Hematopoietic multipotent progenitor cell treated with erythropoietin and hydrocortisone succinate and interleukin-3 and kit ligand, for 8 days (in vitro differentiated cells): ENCODE results near the gene F11R.
"Not testable (repeated sequence)": the region's sequence is repeated elsewhere in the genome, so short reads cannot be mapped to it uniquely, and the experiment has no call there.

Experiments
- DNase-seq: peaks from one replicate; pipeline ENCODE4 v3.0.0-alpha.2; 2015

Gene F11R

DNA sequence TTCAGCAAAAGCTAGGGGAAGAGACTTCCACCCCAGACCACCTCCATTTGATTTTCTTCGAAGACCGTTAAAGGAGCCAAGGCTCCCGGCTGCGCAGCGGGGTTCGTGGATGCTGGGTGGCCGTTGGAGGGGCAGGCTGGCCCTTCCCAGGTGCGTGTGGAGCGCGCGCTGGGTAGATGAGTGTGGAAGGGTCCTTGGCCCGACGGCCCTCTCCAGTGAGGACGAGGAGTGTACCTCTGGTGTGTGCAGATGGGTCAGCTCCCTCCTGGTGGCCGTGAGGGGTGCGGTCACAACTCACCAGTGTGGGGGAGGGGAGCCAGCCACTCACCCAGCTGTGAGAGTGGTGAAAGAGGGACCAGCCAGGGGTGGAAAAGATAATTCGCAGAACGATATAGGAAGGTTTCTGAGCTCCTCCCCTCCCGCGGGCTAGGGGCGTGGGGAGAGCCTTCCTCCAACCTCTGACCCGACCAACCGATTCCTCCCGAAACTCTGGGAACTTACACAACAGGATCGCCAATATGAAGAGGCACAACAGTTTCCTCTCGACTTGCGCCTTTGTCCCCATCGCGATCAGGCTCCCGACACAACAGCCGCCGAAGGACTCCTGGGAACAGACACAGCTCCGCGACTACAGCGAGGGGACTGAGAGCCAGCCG, at the start of gene F11R:
F11R (minus strand) TSS at position 644 of the 656 bp plus-strand sequence; CDS start at position 565, 79 bp downstream.
- DNase-seq, result peak; percentile 84

- DNase-seq, result peak; percentile 74
Measured at GRCh38 chr1:161069731-161070270, 48.8 kb upstream of the F11R start, which contains the start of gene ARHGAP30. Gene ARHGAP30 (minus strand): TSS chr1:161069891. CDS start chr1:161069624, 267 bp downstream.

DNA sequence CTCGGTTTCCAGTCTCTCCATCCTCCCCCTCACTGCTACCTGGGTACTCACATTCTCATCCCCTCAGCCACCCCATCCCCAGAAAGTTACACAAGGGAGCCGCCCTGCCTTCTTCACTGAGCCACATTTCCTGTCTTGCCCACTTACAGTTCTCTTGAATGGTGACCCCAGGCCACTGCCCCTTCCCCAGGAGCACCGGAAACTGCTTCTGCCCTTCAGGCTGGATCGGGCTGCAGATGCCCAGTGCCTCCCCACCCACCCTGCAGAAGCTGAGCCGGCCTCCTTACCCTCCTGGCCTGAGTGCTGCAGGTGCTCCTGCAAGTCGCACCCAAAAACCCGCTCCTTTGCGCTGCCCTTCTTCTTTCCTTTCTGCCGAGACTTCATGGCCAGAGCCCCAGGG, 48.3 kb upstream of the F11R start:
- no peak for DNase-seq

GRCh38 chr1:161068306-161069234, 47.6 kb upstream of the F11R start:
- DNase-seq, result peak; percentile 74

DNA sequence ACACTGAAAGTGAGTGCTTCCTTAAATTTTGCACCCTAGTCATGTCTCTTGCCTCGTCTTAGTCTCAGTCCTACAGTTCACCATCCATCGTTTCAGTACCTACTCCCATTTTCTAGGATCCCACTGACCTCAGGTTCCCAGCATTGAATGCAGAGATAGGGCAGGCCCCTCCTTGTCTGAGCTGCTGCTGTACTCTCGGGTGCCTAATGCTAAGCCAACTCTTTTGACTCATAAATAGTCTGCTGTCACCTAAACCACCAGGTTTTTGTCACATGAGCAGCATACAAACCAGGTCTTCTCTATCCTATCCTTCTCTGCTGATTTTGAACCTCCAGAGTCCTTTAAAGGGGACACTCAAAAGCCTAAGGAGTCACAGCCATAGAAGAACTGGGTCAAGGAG, 45.7 kb upstream of the F11R start:
- DNase-seq, result no peak

- DNase-seq, result not testable (repeated sequence)
Measured at GRCh38 chr1:161065681-161066080, 44.7 kb upstream of the F11R start.

GRCh38 chr1:161063936-161064335, 43.0 kb upstream of the F11R start:
- DNase-seq, result not testable (repeated sequence)

DNA sequence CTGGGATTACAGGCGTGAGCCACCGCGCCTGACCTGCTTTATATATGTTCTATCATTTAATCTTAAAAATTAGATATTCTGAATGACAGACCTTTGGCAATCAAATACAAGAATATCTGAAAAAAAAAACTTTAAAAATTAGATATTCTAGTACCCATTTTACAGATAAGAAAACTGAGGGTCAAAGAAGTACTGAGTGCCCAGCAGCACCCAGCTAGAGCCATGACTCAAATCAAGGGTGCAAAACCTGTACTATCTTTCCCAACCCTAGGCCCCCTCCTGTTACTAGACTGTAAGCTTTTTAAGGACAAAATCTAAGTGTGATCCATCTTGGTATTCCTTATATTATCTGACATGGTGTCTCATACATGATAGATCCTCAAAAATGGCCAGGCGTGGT, 40.5 kb upstream of the F11R start:
- DNase-seq, result no peak

- no peak for DNase-seq
Measured at GRCh38 chr1:161059293-161059692, 38.3 kb upstream of the F11R start.

DNA sequence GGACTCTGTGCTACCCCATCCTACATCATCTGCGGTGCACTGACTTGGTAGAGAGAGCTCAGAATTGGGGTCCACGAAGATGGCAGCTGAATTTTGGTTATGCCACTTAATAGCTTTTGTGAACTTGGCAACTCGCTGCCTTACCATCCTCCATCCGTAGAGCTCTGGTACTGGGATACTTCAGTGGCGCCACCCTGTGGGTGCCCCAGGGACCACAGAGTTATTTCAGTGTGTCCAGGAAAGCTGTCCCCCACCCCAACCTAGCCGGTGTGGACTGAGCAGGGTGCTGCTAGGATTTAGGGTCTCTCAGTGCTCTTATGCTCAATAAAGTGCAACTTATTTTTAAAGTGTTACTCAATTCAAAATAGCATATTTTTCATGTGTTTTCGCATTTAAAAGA, 33.9 kb upstream of the F11R start:
- DNase-seq, result no peak

- DNase-seq, result no peak
Measured at GRCh38 chr1:161054232-161054631, 33.3 kb upstream of the F11R start.

GRCh38 chr1:161052899-161053298, 31.9 kb upstream of the F11R start:
- no peak for DNase-seq

GRCh38 chr1:161051219-161051618, 30.3 kb upstream of the F11R start:
- DNase-seq, result no peak

DNA sequence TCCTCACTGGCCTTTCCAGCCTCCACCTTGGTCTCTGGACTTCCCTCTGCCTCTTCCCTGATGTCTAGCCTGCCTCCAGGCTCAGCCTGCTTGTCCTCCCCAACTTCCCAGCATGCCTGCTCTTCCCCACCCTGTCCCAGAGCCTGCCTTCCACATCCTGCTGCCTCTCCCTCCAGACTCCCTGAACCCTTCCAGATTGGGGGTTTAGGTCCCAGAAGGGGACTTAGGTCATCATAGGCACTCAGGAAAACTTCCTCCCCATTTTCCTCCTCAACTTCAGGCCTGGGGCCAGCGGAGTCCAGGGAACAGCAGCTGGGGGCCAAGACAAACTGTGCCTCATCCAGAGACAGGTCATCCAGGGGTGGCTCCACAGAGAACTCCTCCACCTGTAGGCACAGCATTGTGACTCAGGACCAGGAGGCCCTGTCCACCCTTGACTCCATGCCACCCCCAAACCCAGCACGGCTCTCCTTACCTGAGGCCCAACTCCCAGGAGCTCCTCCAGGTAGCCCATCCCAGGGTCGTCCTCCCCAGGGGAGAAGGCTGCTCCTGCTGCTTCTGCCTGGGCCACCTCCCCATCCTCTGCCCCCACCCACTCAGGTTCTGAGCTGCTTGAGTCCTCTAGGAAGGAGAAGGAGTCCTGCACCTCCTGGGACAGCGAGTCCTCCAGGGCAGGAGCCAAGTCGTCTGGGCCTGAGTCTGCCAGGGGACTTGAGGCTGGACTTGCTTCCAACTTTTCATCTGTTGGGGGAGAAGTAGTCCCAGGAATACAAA, 28.2 kb upstream of the F11R start:
- DNase-seq, result no peak

GRCh38 chr1:161047436-161048420, 26.8 kb upstream of the F11R start:
- no peak for DNase-seq

GRCh38 chr1:161046605-161047228, 25.8 kb upstream of the F11R start:
- DNase-seq, result no peak

DNA sequence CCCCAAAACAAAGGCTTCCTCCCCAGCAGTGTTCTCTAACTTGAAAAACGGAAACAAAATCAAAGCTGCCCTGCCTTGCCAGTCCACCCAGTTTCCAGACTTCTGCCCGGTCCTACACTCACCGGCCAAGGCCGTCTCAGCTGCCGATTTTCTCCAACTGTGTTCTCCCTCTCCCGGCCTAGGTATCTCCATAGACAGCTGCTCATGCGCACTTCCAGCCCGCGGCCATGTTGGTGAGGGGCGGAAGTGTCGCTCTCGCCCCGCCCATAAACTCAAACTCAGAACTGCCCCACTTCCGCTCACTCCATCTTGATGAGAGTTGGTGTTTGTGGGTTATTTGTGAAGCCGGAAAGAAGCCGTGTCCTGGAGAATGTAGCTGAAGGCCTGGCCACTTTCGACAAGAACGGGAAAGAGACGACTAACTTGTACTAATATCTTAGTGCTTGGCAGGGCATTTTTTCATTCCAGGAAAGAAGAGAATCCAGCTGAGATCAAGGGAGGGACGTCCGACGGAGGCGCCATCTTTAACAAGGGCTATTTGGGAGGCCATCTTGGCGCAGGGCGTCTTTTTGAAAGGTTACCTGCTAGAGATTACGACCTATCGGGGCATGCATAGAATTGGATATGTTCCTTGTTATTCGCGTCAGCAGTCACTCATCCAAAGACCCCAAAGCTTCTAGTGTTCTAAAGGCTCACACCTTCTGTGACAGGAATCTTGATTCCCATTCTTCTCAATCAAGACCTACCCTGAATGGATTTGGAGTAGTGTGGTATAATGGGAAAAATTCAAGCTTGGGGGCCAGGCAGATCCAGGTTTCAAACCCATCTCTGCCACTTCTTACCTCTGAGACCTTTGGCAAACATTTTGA, 25.0 kb upstream of the F11R start, which contains the start of gene USF1:
USF1 (minus strand) TSS at position 242 of the 869 bp plus-strand sequence. CDS start 2,702 bp downstream, outside the sequence.
- peak; percentile 98 for DNase-seq

GRCh38 chr1:161044908-161045735, 24.2 kb upstream of the F11R start:
- DNase-seq, result peak; percentile 82

DNA sequence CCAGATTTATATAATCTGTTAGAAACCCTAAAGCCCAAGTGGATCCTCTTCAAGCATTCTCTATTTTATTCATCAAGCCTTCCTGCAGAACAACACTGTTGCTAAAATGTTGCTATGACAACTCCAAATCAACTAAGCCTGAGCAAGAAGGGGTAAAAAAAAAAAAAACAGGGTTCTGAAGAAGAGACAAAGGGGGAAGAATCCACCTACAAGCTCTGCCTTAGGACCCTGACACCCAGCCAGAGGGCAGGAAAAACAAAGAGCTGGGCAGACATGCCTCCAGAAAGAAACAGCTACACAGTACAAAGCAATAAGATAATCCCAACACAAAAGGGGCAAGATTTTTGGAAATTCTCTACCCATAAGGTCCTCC, 23.6 kb upstream of the F11R start:
- DNase-seq, result no peak
